GM12891 (cell line): ENCODE results near the gene LDHB.

Source experiments
- PAX5 ChIP-seq: IDR thresholded peaks from 2 replicates; pipeline ENCODE4 v1.6.1; 2011; ENCODE audit warnings: low read length, moderate library complexity, mild to moderate bottlenecking; ENCODE audit not compliant: insufficient read depth, severe bottlenecking
- POLR2A ChIP-seq: IDR thresholded peaks from 2 replicates; pipeline ENCODE4 v1.6.1; 2011; ENCODE audit warnings: low read depth, low read length, control low read depth
- POLR2AphosphoS5 ChIP-seq: IDR thresholded peaks from 2 replicates; pipeline ENCODE4 v1.6.1; 2011; ENCODE audit warnings: low read depth, low read length, control low read depth
- SPI1 ChIP-seq: IDR thresholded peaks from 2 replicates; pipeline ENCODE4 v1.6.1; 2011; ENCODE audit warnings: low read depth, low read length, control low read depth
- TAF1 ChIP-seq: IDR thresholded peaks from 2 replicates; pipeline ENCODE4 v1.6.1; 2011; ENCODE audit warnings: low read depth, low read length, control low read depth

DNA sequence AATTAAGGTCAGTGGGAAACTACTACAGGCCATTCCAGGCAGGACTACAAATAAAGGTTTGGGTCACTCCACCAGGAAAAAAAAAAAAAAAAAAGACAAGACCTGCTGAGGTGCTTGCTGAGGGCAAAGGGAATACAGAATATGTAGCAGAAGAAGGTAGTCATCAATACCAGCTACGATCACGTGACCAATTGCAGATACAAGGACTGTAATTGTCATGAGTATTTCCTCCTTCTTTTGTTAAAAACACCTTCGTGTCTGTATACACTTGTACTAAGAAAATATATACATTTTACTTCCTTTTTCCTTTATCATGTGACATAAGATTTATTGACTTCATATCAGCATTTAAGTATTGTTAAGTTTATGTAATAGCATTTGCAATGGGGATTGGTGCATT, 72.2 kb downstream of the LDHB start:
- TF ChIP-seq POLR2A (no peak), TAF1 (no peak), PAX5 (no peak), SPI1 (no peak), POLR2AphosphoS5 (no peak)
